Left forelimb (tissue), 1 donor: Measurements from ENCODE around the gene THOP1.

Experiments
- DNase-seq: peaks from one replicate; pipeline ENCODE4 v3.0.0-alpha.2; 2018; ENCODE audit warnings: low spot score

The THOP1 gene

GRCh38 chr19:2804156-2805004 is 19.1 kb downstream of the THOP1 start:
- no peak for DNase-seq

DNA sequence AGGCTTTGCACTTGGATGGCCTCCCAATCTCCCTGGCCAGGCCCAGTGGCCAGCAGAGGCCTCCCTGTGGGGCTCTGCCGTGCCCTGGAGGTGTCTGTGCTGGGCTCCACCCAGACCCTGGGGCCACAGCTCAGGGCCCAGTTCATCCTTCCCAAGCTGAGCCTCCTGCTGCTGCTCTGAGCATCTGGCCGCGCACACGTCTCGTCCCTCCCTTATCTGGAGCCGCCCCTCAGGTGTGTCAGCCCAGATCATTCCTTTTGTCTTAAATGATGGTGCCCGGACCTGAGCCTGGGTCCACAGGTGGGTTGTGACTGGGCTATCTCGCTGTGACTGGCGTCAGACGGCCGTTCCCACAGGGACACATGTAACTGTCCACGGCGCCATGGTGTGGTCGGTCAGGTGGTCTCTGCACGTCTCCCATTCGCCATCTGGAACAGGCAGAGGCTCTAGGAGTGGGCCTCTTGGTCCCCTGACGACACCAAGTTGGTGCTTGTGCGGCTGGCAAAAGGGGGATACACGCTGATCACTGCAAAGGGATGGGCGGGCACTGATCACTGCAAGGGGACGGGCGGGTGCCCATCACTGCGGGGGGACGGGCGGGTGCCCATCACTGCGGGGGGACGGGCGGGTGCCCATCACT is 20.1 kb downstream of the THOP1 start:
- no peak for DNase-seq

GRCh38 chr19:2805991-2806649 is 20.8 kb downstream of the THOP1 start:
- DNase-seq = no peak

- DNase-seq = no peak
These were observed 21.6 kb downstream of the THOP1 start for GRCh38 chr19:2806736-2807378.

- DNase-seq = no peak
These were observed 22.3 kb downstream of the THOP1 start for GRCh38 chr19:2807379-2808128.

DNA sequence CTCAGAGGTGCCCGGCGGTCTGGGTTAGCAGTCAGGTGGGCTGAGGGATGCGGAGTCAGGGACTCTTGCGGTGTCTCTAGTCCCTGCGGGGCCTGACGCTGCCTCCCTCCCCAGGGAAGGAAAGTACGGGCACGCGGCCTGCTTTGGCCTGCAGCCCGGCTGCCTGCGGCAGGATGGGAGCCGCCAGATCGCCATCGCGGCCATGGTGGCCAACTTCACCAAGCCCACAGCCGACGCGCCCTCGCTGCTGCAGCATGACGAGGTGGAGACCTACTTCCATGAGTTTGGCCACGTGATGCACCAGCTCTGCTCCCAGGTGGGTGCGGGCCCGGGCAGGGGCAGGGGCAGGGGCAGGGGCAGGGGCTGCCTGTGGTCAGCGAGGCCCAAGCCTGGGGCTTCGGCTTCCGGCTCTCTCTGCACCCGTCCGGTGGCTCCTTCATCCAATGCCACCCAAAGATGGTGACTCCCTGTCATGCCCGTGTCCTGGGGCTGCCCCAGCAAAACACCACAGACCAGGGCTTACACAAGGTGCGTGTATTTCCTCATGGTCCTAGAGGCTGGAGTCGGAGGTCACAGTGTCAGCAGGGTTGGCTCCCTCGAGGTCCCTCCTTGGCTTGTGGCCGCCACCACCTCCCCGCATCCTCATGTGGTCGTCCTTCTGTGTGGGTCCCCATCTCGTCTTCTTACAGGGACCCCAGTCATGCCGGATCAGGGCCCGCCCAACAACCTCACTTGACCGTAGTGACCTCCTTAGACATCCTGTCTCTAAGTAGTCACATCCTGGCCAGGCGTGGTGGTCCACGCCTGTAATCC is 23.0 kb downstream of the THOP1 start:
- DNase-seq = no peak

DNA sequence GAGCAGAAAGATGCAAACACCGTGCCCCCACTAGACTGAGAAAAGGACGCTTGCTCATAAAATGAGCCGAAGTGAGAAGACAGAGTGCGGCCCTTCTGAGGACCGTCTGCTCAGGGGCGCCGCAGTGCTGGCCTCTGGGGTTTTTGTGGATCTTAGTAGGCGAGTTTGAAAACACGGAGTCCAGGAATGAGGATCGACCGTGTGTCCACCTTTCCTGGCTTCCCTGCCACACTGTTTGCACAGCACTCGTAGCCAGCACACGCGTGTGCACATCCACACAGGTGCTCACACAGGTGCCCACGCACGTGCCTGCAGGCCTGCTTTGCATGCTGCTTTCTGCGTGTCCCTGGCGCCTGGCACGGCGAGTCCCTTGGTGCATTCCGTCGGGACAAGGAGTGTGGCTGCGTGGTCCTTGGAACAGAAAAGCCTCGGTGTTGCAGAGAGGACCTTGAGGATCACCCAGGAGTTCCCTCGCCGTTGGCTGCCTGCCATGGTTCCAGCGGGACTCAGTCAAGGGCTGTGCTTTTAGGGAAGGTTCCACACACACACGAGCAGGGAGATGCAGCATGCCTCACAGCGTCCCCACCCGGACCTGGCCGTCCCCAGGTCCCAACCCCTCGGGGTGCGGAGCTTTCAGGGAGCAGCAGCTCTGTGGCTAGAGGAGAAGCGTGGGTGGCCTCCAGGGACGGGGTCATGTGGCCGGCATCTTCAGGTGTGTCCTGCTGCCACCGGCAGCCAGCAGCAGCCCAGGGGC is 24.3 kb downstream of the THOP1 start:
- no peak for DNase-seq

GRCh38 chr19:2810141-2811091 is 25.1 kb downstream of the THOP1 start:
- DNase-seq = no peak

DNA sequence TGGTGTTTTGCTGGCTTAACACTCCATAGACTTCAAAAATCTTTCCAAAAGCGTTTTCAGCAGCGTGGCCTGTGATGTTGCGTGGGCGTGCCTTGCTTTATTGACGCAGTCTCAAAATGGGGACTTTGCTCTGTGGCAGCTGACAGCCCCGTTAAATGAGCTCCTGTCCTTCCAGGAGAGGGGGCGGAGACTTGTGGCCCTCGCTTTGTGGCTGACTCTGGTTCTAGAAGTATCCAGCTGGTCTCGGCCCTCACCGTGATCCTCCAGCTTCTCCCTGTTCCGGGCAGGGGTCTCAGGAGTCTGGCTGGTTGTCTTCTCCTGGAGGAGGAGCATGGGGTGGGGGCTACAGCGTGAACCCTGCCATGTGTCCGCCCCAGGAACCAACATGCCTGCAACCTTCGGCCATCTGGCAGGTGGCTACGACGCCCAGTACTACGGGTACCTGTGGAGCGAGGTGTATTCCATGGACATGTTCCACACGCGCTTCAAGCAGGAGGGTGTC is 26.0 kb downstream of the THOP1 start:
- DNase-seq = no peak

GRCh38 chr19:2811735-2812413 is 26.6 kb downstream of the THOP1 start:
- DNase-seq = no peak

GRCh38 chr19:2812414-2813234 is 27.3 kb downstream of the THOP1 start:
- DNase-seq = no peak

DNA sequence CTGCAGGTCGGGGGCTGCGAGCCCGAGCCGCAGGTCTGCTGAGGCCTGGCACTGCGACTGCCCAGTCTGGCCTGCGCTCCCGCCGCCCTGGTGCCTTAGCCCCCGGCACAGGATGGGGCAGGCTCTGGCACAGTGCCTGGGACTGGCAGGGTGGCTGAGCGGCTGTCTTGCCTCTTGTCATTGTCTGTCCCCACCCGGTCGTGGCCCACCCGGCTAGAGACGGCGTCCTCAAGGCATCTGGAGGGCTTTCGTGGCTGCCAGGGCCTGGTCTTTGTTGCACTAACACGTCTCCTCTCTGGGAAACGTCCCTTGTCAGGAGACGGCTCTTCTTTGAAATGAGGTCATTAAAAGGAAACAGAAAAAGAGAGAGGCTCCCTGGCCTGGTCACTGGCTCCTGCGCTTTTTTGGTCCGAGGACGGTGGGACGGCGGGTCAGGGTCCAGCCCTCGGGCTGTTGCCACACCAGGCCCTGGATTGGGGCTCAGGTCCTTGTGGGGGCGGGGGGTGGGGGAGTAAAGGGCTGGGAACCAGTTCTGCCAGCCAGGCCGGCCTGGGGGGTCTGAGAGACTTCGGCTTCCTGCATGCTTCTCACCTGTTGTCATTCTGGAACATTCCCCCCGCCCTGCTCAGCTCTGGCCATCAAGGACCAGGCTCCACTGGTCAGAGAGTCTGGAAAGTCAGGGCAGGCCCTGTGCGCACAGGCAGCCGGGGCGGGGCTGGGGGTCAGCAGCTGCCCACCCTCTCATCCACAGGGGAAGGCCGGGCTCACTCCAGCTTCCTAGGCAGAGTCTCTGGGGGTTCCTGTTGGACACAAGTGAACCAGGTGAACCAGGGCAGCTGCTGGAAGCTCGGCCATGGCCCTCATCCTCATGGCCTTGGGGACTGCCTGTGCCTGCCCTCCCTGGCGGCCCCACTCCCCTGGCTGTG is 28.2 kb downstream of the THOP1 start:
- DNase-seq = no peak

DNA sequence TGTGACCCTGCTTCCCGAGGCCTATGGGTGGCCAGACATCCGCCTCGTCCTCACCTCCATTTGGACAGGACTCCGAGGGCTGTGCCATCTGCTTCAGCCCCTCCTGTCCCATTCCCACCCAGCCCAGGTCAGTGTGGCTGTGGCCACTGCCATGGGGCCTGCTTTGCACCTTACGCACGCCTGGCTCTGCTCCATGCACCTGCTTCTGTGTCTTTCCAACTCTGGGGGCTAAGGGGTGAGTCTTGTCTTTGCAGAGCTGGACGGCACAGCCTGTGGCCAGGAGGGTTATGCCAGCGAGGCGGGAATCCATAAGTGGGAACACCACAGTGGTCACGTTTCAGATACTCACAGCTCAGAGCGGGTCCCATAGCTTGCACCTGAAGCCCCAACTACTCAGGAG is 29.1 kb downstream of the THOP1 start:
- DNase-seq = no peak

GRCh38 chr19:2815191-2815614 is 29.9 kb downstream of the THOP1 start:
- DNase-seq = no peak

DNA sequence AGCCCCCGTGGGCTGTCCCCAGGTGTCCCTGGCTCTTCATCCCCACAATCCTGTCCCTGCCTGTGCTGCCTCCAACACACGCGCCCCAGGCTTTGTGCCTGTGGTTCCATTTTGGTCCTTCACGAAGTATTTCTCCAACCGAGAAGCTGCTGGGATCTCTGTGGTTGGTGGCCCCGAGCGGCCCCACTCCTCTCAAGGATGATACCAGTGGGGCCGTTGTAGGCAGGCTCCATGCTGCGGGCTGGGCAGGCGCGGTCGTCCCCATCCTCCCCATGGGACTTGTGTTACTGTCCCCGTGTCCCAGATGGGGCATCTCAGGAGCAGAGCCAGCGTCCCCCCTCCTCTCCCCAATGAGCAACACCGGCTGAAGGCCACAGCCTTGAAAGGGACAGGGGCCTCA is 30.6 kb downstream of the THOP1 start:
- DNase-seq = no peak

DNA sequence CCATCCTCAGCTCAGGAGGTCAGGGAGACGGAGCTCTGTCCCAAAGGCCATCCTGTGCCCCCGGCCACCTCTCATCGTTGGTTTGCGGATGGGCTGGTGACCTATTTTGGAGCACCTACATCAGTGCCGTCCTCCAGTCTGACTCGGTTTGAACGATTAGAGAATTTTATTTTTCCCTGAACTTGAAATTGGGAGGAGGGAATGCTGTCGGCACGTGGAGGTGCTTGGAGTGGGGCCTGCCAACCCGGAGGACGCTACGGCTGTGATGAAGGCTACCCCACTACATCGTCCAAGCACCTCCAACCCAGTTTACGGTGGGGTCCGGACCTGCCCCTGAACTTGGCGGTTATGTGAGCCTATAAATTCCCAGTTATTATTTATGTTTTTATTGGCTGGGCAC is 31.3 kb downstream of the THOP1 start:
- DNase-seq = no peak
